HG03558 (cell line): ENCODE results near the gene LGI4.

Experiments
- ATAC-seq: cut with Tn5 transposase; IDR thresholded peaks from one replicate; pipeline ENCODE4 v1.9.1; 2021; ENCODE audit warnings: moderate number of reproducible peaks; ENCODE audit not compliant: unreplicated experiment; ENCODE audit errors: extremely low read depth

Gene LGI4

GRCh38 chr19:35093430-35093829 is 41.4 kb downstream of the LGI4 start:
- no peak for ATAC-seq

GRCh38 chr19:35090506-35091214 is 44.2 kb downstream of the LGI4 start:
- no peak for ATAC-seq

- no peak for ATAC-seq
Measured at GRCh38 chr19:35090160-35090505, 44.7 kb downstream of the LGI4 start.

GRCh38 chr19:35089554-35089953 is 45.3 kb downstream of the LGI4 start:
- ATAC-seq: no peak

GRCh38 chr19:35088131-35088913 is 46.5 kb downstream of the LGI4 start:
- ATAC-seq: no peak

- ATAC-seq: no peak
Measured at GRCh38 chr19:35087393-35087792, 47.5 kb downstream of the LGI4 start.

- ATAC-seq: no peak
Measured at GRCh38 chr19:35086455-35086854, 48.4 kb downstream of the LGI4 start.

GRCh38 chr19:35085947-35086346 is 48.9 kb downstream of the LGI4 start:
- ATAC-seq: no peak

- ATAC-seq: no peak
Measured at GRCh38 chr19:35084509-35084762, 50.4 kb downstream of the LGI4 start.

- ATAC-seq: no peak
Measured at GRCh38 chr19:35083691-35084508, 51.0 kb downstream of the LGI4 start.

- no peak for ATAC-seq
Measured at GRCh38 chr19:35081201-35081600, 53.7 kb downstream of the LGI4 start.

- no peak for ATAC-seq
Measured at GRCh38 chr19:35080613-35081170, 54.2 kb downstream of the LGI4 start.

GRCh38 chr19:35079826-35080225 is 55.0 kb downstream of the LGI4 start:
- ATAC-seq: no peak

- no peak for ATAC-seq
Measured at GRCh38 chr19:35077411-35078223, 57.2 kb downstream of the LGI4 start.

- no peak for ATAC-seq
Measured at GRCh38 chr19:35076657-35077056, 58.2 kb downstream of the LGI4 start.

- no peak for ATAC-seq
Measured at GRCh38 chr19:35076026-35076370, 58.9 kb downstream of the LGI4 start.

- ATAC-seq: no peak
Measured at GRCh38 chr19:35075202-35076025, 59.4 kb downstream of the LGI4 start.
